Fibroblast of lung (primary cell): ENCODE data around the gene ERFL.

Experiments used
- EZH2 ChIP-seq: IDR thresholded peaks from 2 replicates; pipeline ENCODE4 v1.5.1; 2012; ENCODE audit warnings: low read length, control low read depth, mild to moderate bottlenecking; ENCODE audit errors: missing control alignments
- TF ChIP-seq, protein P1 (sequence below), 2 donors: IDR thresholded peaks in 1 of 2; conservative IDR thresholded peaks in 1 of 2; 1 replicate in 1 of 2; 2 replicates in 1 of 2; pipeline ENCODE4 v1.5.1; 2011 to 2012; ENCODE audit warnings: low read length in 2 of 2, control low read depth in 1 of 2, inconsistent platforms in 1 of 2, low read depth in 1 of 2, mild to moderate bottlenecking in 1 of 2

DNA sequence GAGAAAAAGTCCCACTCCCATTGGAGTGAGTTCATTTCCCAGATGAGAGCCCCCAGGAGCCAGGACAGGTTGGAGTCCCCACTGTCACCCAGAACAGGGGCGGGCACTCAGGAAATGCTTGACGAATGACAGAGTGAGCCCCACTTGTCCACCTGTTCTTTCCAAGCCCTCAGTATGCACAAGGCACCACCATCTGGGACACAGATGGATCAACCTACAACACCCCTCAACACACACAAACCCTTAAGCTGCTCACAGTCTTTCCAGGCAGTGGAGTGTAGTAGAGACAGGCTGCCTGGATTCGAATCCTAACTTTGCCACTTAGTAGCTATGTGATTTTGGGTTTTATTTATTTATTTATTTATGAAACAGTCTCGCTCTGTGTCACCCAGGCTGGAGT is 37.3 kb downstream of the ERFL start:
- TF ChIP-seq, protein P1, sequence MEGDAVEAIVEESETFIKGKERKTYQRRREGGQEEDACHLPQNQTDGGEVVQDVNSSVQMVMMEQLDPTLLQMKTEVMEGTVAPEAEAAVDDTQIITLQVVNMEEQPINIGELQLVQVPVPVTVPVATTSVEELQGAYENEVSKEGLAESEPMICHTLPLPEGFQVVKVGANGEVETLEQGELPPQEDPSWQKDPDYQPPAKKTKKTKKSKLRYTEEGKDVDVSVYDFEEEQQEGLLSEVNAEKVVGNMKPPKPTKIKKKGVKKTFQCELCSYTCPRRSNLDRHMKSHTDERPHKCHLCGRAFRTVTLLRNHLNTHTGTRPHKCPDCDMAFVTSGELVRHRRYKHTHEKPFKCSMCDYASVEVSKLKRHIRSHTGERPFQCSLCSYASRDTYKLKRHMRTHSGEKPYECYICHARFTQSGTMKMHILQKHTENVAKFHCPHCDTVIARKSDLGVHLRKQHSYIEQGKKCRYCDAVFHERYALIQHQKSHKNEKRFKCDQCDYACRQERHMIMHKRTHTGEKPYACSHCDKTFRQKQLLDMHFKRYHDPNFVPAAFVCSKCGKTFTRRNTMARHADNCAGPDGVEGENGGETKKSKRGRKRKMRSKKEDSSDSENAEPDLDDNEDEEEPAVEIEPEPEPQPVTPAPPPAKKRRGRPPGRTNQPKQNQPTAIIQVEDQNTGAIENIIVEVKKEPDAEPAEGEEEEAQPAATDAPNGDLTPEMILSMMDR (conservative IDR thresholded peaks at IDR 0.05 in 1 of 2, IDR thresholded peaks at IDR 0.05 in 1 of 2; ENCODE audit: low read depth in 1 of 2, low read length in 2 of 2), result no peak
- no peak for TF ChIP-seq EZH2
